Measurements from ENCODE around the gene DPM3.

- TF ChIP-seq CTCF (IDR thresholded peaks at IDR 0.05) (no peak), POLR2A (IDR thresholded peaks at IDR 0.05) (no peak)
Observed at GRCh38 chr1:155125511-155125945, 14.8 kb downstream of the DPM3 start.
